ENCODE data around the gene BMP5. TPM values are rescaled to one million over a fixed set of nuclear protein-coding genes. Genes with fewer than 3 reads are reported as not detected.

BMP5 gene
- total RNA-seq, 2 donors from 2014 or later, result not detected

- Mint-ChIP-seq H3K27me3 (ENCODE audit: low read depth) (no peaks in the 10 kb centered on the region), H3K4me1 (ENCODE audit: low read depth) (no peaks in the 10 kb centered on the region), H3K36me3 (ENCODE audit: insufficient read depth in 2 of 2) (no peaks in the 10 kb centered on the region), H3K4me3 (no peak overlapping the region), H3K27ac (no peak overlapping the region), H3K9me3 (peaks cover 0 to 4% of the 10 kb centered on the region in 2 donors)
- DNase-seq (no peak), ATAC-seq (replicated peaks in 1 of 2) (no peak)
These were observed 100.9 kb downstream of the BMP5 start for GRCh38 chr6:55774286-55775028.

- no peak overlapping the region for H3K27ac Mint-ChIP-seq
- no peaks in the 10 kb centered on the region for H3K27me3 Mint-ChIP-seq (ENCODE audit: low read depth)
- DNase-seq (no peak), ATAC-seq (replicated peaks in 1 of 2) (no peak)
- no peak overlapping the region for H3K4me3 Mint-ChIP-seq
- H3K9me3 Mint-ChIP-seq, result peaks cover 0 to 4% of the 10 kb centered on the region in 2 donors
- no peaks in the 10 kb centered on the region for H3K4me1 Mint-ChIP-seq (ENCODE audit: low read depth)
- H3K36me3 Mint-ChIP-seq (ENCODE audit: insufficient read depth in 2 of 2), result no peaks in the 10 kb centered on the region
These were observed 101.7 kb downstream of the BMP5 start for GRCh38 chr6:55773620-55774216.

- Mint-ChIP-seq H3K36me3 (ENCODE audit: insufficient read depth in 2 of 2) (no peaks in the 10 kb centered on the region), H3K27me3 (ENCODE audit: low read depth) (no peaks in the 10 kb centered on the region), H3K4me3 (no peak overlapping the region), H3K27ac (no peak overlapping the region), H3K9me3 (no peaks in the 10 kb centered on the region), H3K4me1 (ENCODE audit: low read depth) (no peaks in the 10 kb centered on the region)
- DNase-seq (no peak), ATAC-seq (replicated peaks in 1 of 2) (no peak)
These were observed 102.7 kb downstream of the BMP5 start for GRCh38 chr6:55772730-55773129.

- Mint-ChIP-seq H3K27ac (no peak overlapping the region), H3K27me3 (ENCODE audit: low read depth) (no peaks in the 10 kb centered on the region), H3K9me3 (peaks cover 8 to 10% of the 10 kb centered on the region in 2 donors), H3K36me3 (ENCODE audit: insufficient read depth in 2 of 2) (peaks cover 0 to under 1% of the 10 kb centered on the region in 2 donors), H3K4me1 (ENCODE audit: low read depth) (no peaks in the 10 kb centered on the region), H3K4me3 (no peak overlapping the region)
- ATAC-seq (replicated peaks in 1 of 2) (no peak), DNase-seq (no peak)
These were observed 115.9 kb downstream of the BMP5 start for GRCh38 chr6:55759536-55759935.

GRCh38 chr6:55758156-55758937, 117.0 kb downstream of the BMP5 start:
- no peaks in the 10 kb centered on the region for H3K27me3 Mint-ChIP-seq (ENCODE audit: low read depth)
- no peak overlapping the region for H3K4me3 Mint-ChIP-seq
- no peak overlapping the region for H3K27ac Mint-ChIP-seq
- peaks cover 8 to 10% of the 10 kb centered on the region in 2 donors for H3K9me3 Mint-ChIP-seq
- ATAC-seq (replicated peaks in 1 of 2) (no peak), DNase-seq (no peak)
- H3K4me1 Mint-ChIP-seq (ENCODE audit: low read depth), result no peaks in the 10 kb centered on the region
- H3K36me3 Mint-ChIP-seq (ENCODE audit: insufficient read depth in 2 of 2), result no peaks in the 10 kb centered on the region

GRCh38 chr6:55756531-55757031, 118.8 kb downstream of the BMP5 start:
- H3K9me3 Mint-ChIP-seq, result peaks cover 7 to 10% of the 10 kb centered on the region in 2 donors
- H3K27ac Mint-ChIP-seq, result no peak overlapping the region
- DNase-seq, result no peak

GRCh38 chr6:55748880-55749279, 126.5 kb downstream of the BMP5 start:
- no peak overlapping the region for H3K4me3 Mint-ChIP-seq
- no peak for DNase-seq
- peaks cover 7 to 14% of the 10 kb centered on the region in 2 donors for H3K9me3 Mint-ChIP-seq
- H3K27ac Mint-ChIP-seq, result no peak overlapping the region
- no peak for ATAC-seq (replicated peaks in 1 of 2)
- no peaks in the 10 kb centered on the region for H3K4me1 Mint-ChIP-seq (ENCODE audit: low read depth)
- H3K36me3 Mint-ChIP-seq (ENCODE audit: insufficient read depth in 2 of 2), result peaks cover 0 to 1% of the 10 kb centered on the region in 2 donors
- H3K27me3 Mint-ChIP-seq (ENCODE audit: low read depth), result no peaks in the 10 kb centered on the region

More at GRCh38 chr6:55756531-55757031, 118.8 kb downstream of the BMP5 start:
- Mint-ChIP-seq H3K4me1 (ENCODE audit: low read depth) (no peaks in the 10 kb centered on the region), H3K36me3 (ENCODE audit: insufficient read depth in 2 of 2) (no peaks in the 10 kb centered on the region), H3K4me3 (no peak overlapping the region), H3K27me3 (ENCODE audit: low read depth) (no peaks in the 10 kb centered on the region)
- ATAC-seq (replicated peaks in 1 of 2), result no peak

GRCh38 chr6:55746473-55746872, 128.9 kb downstream of the BMP5 start:
- ATAC-seq (replicated peaks in 1 of 2) (no peak), DNase-seq (no peak)
- H3K27me3 Mint-ChIP-seq (ENCODE audit: low read depth), result no peaks in the 10 kb centered on the region
- peaks cover 10 to 15% of the 10 kb centered on the region in 2 donors for H3K9me3 Mint-ChIP-seq
- H3K4me1 Mint-ChIP-seq (ENCODE audit: low read depth), result no peaks in the 10 kb centered on the region
- no peak overlapping the region for H3K27ac Mint-ChIP-seq
- peaks cover 0 to 4% of the 10 kb centered on the region in 2 donors for H3K36me3 Mint-ChIP-seq (ENCODE audit: insufficient read depth in 2 of 2)
- H3K4me3 Mint-ChIP-seq, result no peak overlapping the region

- Mint-ChIP-seq H3K27me3 (ENCODE audit: low read depth) (no peaks in the 10 kb centered on the region), H3K27ac (no peak overlapping the region), H3K9me3 (peaks cover 3 to 14% of the 10 kb centered on the region in 2 donors), H3K4me1 (ENCODE audit: low read depth) (no peaks in the 10 kb centered on the region), H3K36me3 (ENCODE audit: insufficient read depth in 2 of 2) (no peaks in the 10 kb centered on the region), H3K4me3 (no peak overlapping the region)
- DNase-seq (no peak), ATAC-seq (replicated peaks in 1 of 2) (no peak)
These were observed 141.1 kb downstream of the BMP5 start for GRCh38 chr6:55734256-55734655.

- H3K9me3 Mint-ChIP-seq, result peaks cover 4 to 10% of the 10 kb centered on the region in 2 donors
These were observed 145.7 kb downstream of the BMP5 start for GRCh38 chr6:55729665-55730064.

GRCh38 chr6:55726144-55726543, 149.2 kb downstream of the BMP5 start:
- Mint-ChIP-seq H3K27ac (no peak overlapping the region), H3K4me1 (ENCODE audit: low read depth) (no peaks in the 10 kb centered on the region), H3K9me3 (peaks cover 5 to 10% of the 10 kb centered on the region in 2 donors), H3K4me3 (no peak overlapping the region), H3K27me3 (ENCODE audit: low read depth) (no peaks in the 10 kb centered on the region), H3K36me3 (ENCODE audit: insufficient read depth in 2 of 2) (no peaks in the 10 kb centered on the region)
- ATAC-seq (replicated peaks in 1 of 2) (no peak), DNase-seq (no peak)

More at GRCh38 chr6:55729665-55730064, 145.7 kb downstream of the BMP5 start:
- DNase-seq, result no peak
- ATAC-seq (replicated peaks in 1 of 2), result no peak
- no peak overlapping the region for H3K4me3 Mint-ChIP-seq
- H3K36me3 Mint-ChIP-seq (ENCODE audit: insufficient read depth in 2 of 2), result no peaks in the 10 kb centered on the region
- H3K27ac Mint-ChIP-seq, result no peak overlapping the region
- H3K4me1 Mint-ChIP-seq (ENCODE audit: low read depth), result no peaks in the 10 kb centered on the region
- no peaks in the 10 kb centered on the region for H3K27me3 Mint-ChIP-seq (ENCODE audit: low read depth)

GRCh38 chr6:55714831-55715230, 160.6 kb downstream of the BMP5 start:
- DNase-seq, result no peak
- no peak for ATAC-seq (replicated peaks in 1 of 2)
- Mint-ChIP-seq H3K27me3 (ENCODE audit: low read depth) (no peaks in the 10 kb centered on the region), H3K9me3 (peaks cover 0 to 6% of the 10 kb centered on the region in 2 donors), H3K4me1 (ENCODE audit: low read depth) (no peaks in the 10 kb centered on the region), H3K27ac (no peak overlapping the region), H3K4me3 (no peak overlapping the region), H3K36me3 (ENCODE audit: insufficient read depth in 2 of 2) (no peaks in the 10 kb centered on the region)

- no peak overlapping the region for H3K4me3 Mint-ChIP-seq
- DNase-seq (no peak), ATAC-seq (replicated peaks in 1 of 2) (no peak)
- peaks cover 0 to 10% of the 10 kb centered on the region in 2 donors for H3K9me3 Mint-ChIP-seq
- no peaks in the 10 kb centered on the region for H3K36me3 Mint-ChIP-seq (ENCODE audit: insufficient read depth in 2 of 2)
- no peaks in the 10 kb centered on the region for H3K27me3 Mint-ChIP-seq (ENCODE audit: low read depth)
- H3K27ac Mint-ChIP-seq, result no peak overlapping the region
- no peaks in the 10 kb centered on the region for H3K4me1 Mint-ChIP-seq (ENCODE audit: low read depth)
These were observed 162.0 kb downstream of the BMP5 start for GRCh38 chr6:55713436-55713835.
